ENCODE data around the gene DOCK2. TPM values are rescaled to one million over a fixed set of nuclear protein-coding genes. Genes with fewer than 3 reads are reported as not detected.

The DOCK2 gene
- total and polyA plus RNA-seq, 2 experiments from 2014 or later = 6.5 to 10.4 TPM

- TF ChIP-seq EZH2phosphoT487 (IDR thresholded peaks at IDR 0.05; ENCODE audit: insufficient read depth, low read depth) (no peak), EZH2 (IDR thresholded peaks at IDR 0.05; ENCODE audit: insufficient read depth, poor library complexity, severe bottlenecking) (no peak)
- DNase-seq = no peak
- no peaks in the 10 kb centered on the region for H3K36me3 ChIP-seq (ENCODE audit: low read depth)
- H3K4me2 ChIP-seq (ENCODE audit: unreplicated experiment) = no peak overlapping the region
- H3F3A ChIP-seq (ENCODE audit: insufficient read depth) = no peaks in the 10 kb centered on the region
- no peaks in the 10 kb centered on the region for H3K27me3 ChIP-seq (replicated peaks; ENCODE audit: insufficient read depth)
- H3K9ac ChIP-seq = no peak overlapping the region
- no peak overlapping the region for H3K4me3 ChIP-seq
- H3K27ac ChIP-seq = no peak overlapping the region
- H3K9me3 ChIP-seq (ENCODE audit: low read depth) = no peaks in the 10 kb centered on the region
- no peaks in the 10 kb centered on the region for H3K79me2 ChIP-seq (ENCODE audit: insufficient read depth)
- H3K9me2 ChIP-seq (ENCODE audit: insufficient read depth) = no peaks in the 10 kb centered on the region
- no peaks in the 10 kb centered on the region for H4K20me1 ChIP-seq (ENCODE audit: insufficient read depth)
- WGBS, 2 experiments (ENCODE audit: low coverage in 1 of 2, low lambda C conversion rate in 2 of 2, missing lambda C conversion rate in 2 of 2) = 90 to 95% methylated on average over 3 of the region's 3 CpGs
- no peaks in the 10 kb centered on the region for H3K4me1 ChIP-seq (ENCODE audit: insufficient read depth)
- in situ Hi-C loops (cut with MboI) = no loop called here
- H2AFZ ChIP-seq = no peak overlapping the region
Observed at GRCh38 chr5:169814045-169814444, 177.0 kb downstream of the DOCK2 start.

GRCh38 chr5:169814522-169814921 is 177.4 kb downstream of the DOCK2 start:
- DNase-seq = peak; percentile 20
- H3K79me2 ChIP-seq (ENCODE audit: insufficient read depth) = no peaks in the 10 kb centered on the region

GRCh38 chr5:169817031-169817430 is 180.0 kb downstream of the DOCK2 start:
- no peak for DNase-seq
- no peaks in the 10 kb centered on the region for H3K9me3 ChIP-seq (ENCODE audit: low read depth)
- H3K27me3 ChIP-seq (replicated peaks; ENCODE audit: insufficient read depth) = no peaks in the 10 kb centered on the region
- no peak overlapping the region for H2AFZ ChIP-seq
- H3K4me3 ChIP-seq = no peak overlapping the region
- no peak for TF ChIP-seq EZH2 (IDR thresholded peaks at IDR 0.05; ENCODE audit: insufficient read depth, poor library complexity, severe bottlenecking)
- no peak for TF ChIP-seq EZH2phosphoT487 (IDR thresholded peaks at IDR 0.05; ENCODE audit: insufficient read depth, low read depth)
- H3K27ac ChIP-seq = no peak overlapping the region
- H3K36me3 ChIP-seq (ENCODE audit: low read depth) = no peaks in the 10 kb centered on the region
- no peaks in the 10 kb centered on the region for H3K4me1 ChIP-seq (ENCODE audit: insufficient read depth)
- in situ Hi-C loops (cut with MboI) = no loop called here
- WGBS, 2 experiments (ENCODE audit: low coverage in 1 of 2, low lambda C conversion rate in 2 of 2, missing lambda C conversion rate in 2 of 2) = 54 to 56% methylated on average over 2 of the region's 2 CpGs
- no peaks in the 10 kb centered on the region for H4K20me1 ChIP-seq (ENCODE audit: insufficient read depth)
- no peaks in the 10 kb centered on the region for H3K9me2 ChIP-seq (ENCODE audit: insufficient read depth)
- no peak overlapping the region for H3K9ac ChIP-seq
- H3K79me2 ChIP-seq (ENCODE audit: insufficient read depth) = no peaks in the 10 kb centered on the region
- no peak overlapping the region for H3K4me2 ChIP-seq (ENCODE audit: unreplicated experiment)
- no peaks in the 10 kb centered on the region for H3F3A ChIP-seq (ENCODE audit: insufficient read depth)

More at GRCh38 chr5:169814522-169814921, 177.4 kb downstream of the DOCK2 start:
- Histone ChIP-seq H3F3A (ENCODE audit: insufficient read depth) (no peaks in the 10 kb centered on the region), H3K27me3 (replicated peaks; ENCODE audit: insufficient read depth) (no peaks in the 10 kb centered on the region), H3K9me2 (ENCODE audit: insufficient read depth) (no peaks in the 10 kb centered on the region), H2AFZ (no peak overlapping the region), H3K4me3 (no peak overlapping the region), H3K4me2 (ENCODE audit: unreplicated experiment) (no peak overlapping the region), H3K36me3 (ENCODE audit: low read depth) (no peaks in the 10 kb centered on the region), H3K9me3 (ENCODE audit: low read depth) (no peaks in the 10 kb centered on the region), H4K20me1 (ENCODE audit: insufficient read depth) (no peaks in the 10 kb centered on the region), H3K27ac (no peak overlapping the region), H3K4me1 (ENCODE audit: insufficient read depth) (no peaks in the 10 kb centered on the region), H3K9ac (no peak overlapping the region)
- whole genome bisulfite sequencing, 2 experiments (ENCODE audit: low coverage in 1 of 2, low lambda C conversion rate in 2 of 2, missing lambda C conversion rate in 2 of 2) = 47 to 72% methylated on average over 1 of the region's 1 CpG
- no peak for TF ChIP-seq EZH2phosphoT487 (IDR thresholded peaks at IDR 0.05; ENCODE audit: insufficient read depth, low read depth)
- no peak for TF ChIP-seq EZH2 (IDR thresholded peaks at IDR 0.05; ENCODE audit: insufficient read depth, poor library complexity, severe bottlenecking)
- in situ Hi-C loops (cut with MboI) = no loop called here

GRCh38 chr5:169826618-169827017 is 189.5 kb downstream of the DOCK2 start:
- Histone ChIP-seq H3K27ac (no peak overlapping the region), H3K4me3 (no peak overlapping the region), H3K4me1 (ENCODE audit: insufficient read depth) (no peaks in the 10 kb centered on the region), H3K36me3 (ENCODE audit: low read depth) (no peaks in the 10 kb centered on the region), H3K27me3 (replicated peaks; ENCODE audit: insufficient read depth) (no peaks in the 10 kb centered on the region), H3K9me2 (ENCODE audit: insufficient read depth) (no peaks in the 10 kb centered on the region), H3K9me3 (ENCODE audit: low read depth) (no peaks in the 10 kb centered on the region), H3K4me2 (ENCODE audit: unreplicated experiment) (no peak overlapping the region), H3K9ac (no peak overlapping the region), H3K79me2 (ENCODE audit: insufficient read depth) (no peaks in the 10 kb centered on the region), H3F3A (ENCODE audit: insufficient read depth) (no peaks in the 10 kb centered on the region), H2AFZ (no peak overlapping the region), H4K20me1 (ENCODE audit: insufficient read depth) (no peaks in the 10 kb centered on the region)
- peak; percentile 46 for DNase-seq
- in situ Hi-C loops (cut with MboI) = no loop called here
- no peak for TF ChIP-seq EZH2 (IDR thresholded peaks at IDR 0.05; ENCODE audit: insufficient read depth, poor library complexity, severe bottlenecking)
- TF ChIP-seq EZH2phosphoT487 (IDR thresholded peaks at IDR 0.05; ENCODE audit: insufficient read depth, low read depth) = no peak
- 67 to 68% methylated on average over 5 of the region's 5 CpGs for WGBS, 2 experiments (ENCODE audit: low coverage in 1 of 2, low lambda C conversion rate in 2 of 2, missing lambda C conversion rate in 2 of 2)

- H3K4me1 ChIP-seq (ENCODE audit: insufficient read depth) = no peaks in the 10 kb centered on the region
- in situ Hi-C loops (cut with MboI) = no loop called here
- no peak overlapping the region for H3K4me2 ChIP-seq (ENCODE audit: unreplicated experiment)
- no peaks in the 10 kb centered on the region for H3K79me2 ChIP-seq (ENCODE audit: insufficient read depth)
- H3K9me3 ChIP-seq (ENCODE audit: low read depth) = no peaks in the 10 kb centered on the region
- H3K36me3 ChIP-seq (ENCODE audit: low read depth) = no peaks in the 10 kb centered on the region
- H3F3A ChIP-seq (ENCODE audit: insufficient read depth) = 0 out of 2 replicates have a peak, but pooled peaks cover 2% of the 10 kb centered on the region
- H3K9me2 ChIP-seq (ENCODE audit: insufficient read depth) = no peaks in the 10 kb centered on the region
- 63 to 64% methylated on average over 3 of the region's 3 CpGs for WGBS, 2 experiments (ENCODE audit: low coverage in 1 of 2, low lambda C conversion rate in 2 of 2, missing lambda C conversion rate in 2 of 2)
- no peak overlapping the region for H3K27ac ChIP-seq
- H3K9ac ChIP-seq = no peak overlapping the region
- H3K27me3 ChIP-seq (replicated peaks; ENCODE audit: insufficient read depth) = no peaks in the 10 kb centered on the region
- TF ChIP-seq EZH2phosphoT487 (IDR thresholded peaks at IDR 0.05; ENCODE audit: insufficient read depth, low read depth) = no peak
- TF ChIP-seq EZH2 (IDR thresholded peaks at IDR 0.05; ENCODE audit: insufficient read depth, poor library complexity, severe bottlenecking) = no peak
- DNase-seq = peak; percentile 29
- no peak overlapping the region for H3K4me3 ChIP-seq
- H2AFZ ChIP-seq = no peak overlapping the region
- no peaks in the 10 kb centered on the region for H4K20me1 ChIP-seq (ENCODE audit: insufficient read depth)
Observed at GRCh38 chr5:169827769-169828168, 190.7 kb downstream of the DOCK2 start.
